ENCODE data around the gene MRTO4. TPM values are rescaled to one million over a fixed set of nuclear protein-coding genes. Genes with fewer than 3 reads are reported as not detected.

Gene MRTO4
- total RNA-seq: 46.8 and 54.8 TPM in 2 replicates

GRCh38 chr1:19251305-19252196, at the start of gene MRTO4, which contains the start of gene EMC1:
MRTO4 (plus strand) TSS chr1:19251805; CDS start chr1:19251836, 31 bp downstream.
EMC1 (minus strand) TSS chr1:19251524; CDS start chr1:19251509, 15 bp downstream.

GRCh38 chr1:19209990-19210771, 41.4 kb upstream of the MRTO4 start, which contains the start of gene UBR4:
UBR4 (minus strand) TSS chr1:19210266; CDS start chr1:19210248, 18 bp downstream.

GRCh38 chr1:19288324-19289241, 37.0 kb downstream of the MRTO4 start, which contains the start of gene AKR7A3:
AKR7A3 (minus strand) TSS chr1:19288770; CDS start chr1:19288709, 61 bp downstream.

Other genes with a start within 250 kb of the MRTO4 start
- gene UBR4, start 41.5 kb upstream of the MRTO4 start, total RNA-seq: 49.5 and 67.5 TPM in 2 replicates
- 43.0 and 58.8 TPM in 2 replicates for gene EMC1, start 281 bp upstream of the MRTO4 start, total RNA-seq
- 0.14 and 0.19 TPM in 2 replicates for gene AKR7A3, start 37.0 kb downstream of the MRTO4 start, total RNA-seq
- gene AKR7A2, start 60.3 kb downstream of the MRTO4 start, total RNA-seq: 82.9 and 92.9 TPM in 2 replicates
- gene SLC66A1, start 60.5 kb downstream of the MRTO4 start, total RNA-seq: 13.1 and 13.7 TPM in 2 replicates
- 69.1 and 99.1 TPM in 2 replicates for gene CAPZB, start 233.7 kb downstream of the MRTO4 start, total RNA-seq

Data from airway epithelial cell (primary cell).